ENCODE data around the gene DCAKD. TPM values are rescaled to one million over a fixed set of nuclear protein-coding genes. Genes with fewer than 3 reads are reported as not detected.
A peak's percentile ranks its signal among the peaks of the same experiment; 100 is the strongest.

Gene DCAKD
- total RNA-seq, 1 donor from 2014 or later: 31.4 TPM

DNA sequence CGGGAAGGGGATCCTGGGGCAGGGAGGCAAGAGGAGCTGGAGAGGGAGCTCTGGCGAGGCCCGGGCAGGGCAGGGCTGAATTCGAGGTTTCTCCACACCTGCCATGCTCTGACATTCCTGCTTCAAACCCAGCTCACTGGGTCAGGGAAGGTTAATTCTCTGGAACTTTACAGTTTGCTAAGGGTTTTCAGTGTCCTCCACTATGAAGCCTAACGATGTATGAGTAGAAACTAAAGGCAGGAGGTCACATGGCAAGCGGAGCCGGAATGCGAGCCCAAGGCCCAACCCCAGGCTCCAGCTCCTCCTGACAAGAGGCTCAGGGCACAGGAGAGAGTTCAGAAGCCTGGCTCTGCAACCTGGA, 29.2 kb downstream of the DCAKD start:
- Histone ChIP-seq H3K4me2 (peak overlapping the region; percentile 90), H3K27me3 (peaks cover 49% of the 10 kb centered on the region), H3K9me3 (ENCODE audit: low read depth) (no peaks in the 10 kb centered on the region), H2AFZ (replicated peaks) (no peak overlapping the region), H3K4me3 (no peak overlapping the region), H3F3A (ENCODE audit: low read depth) (peaks cover 42% of the 10 kb centered on the region), H3K79me2 (ENCODE audit: low read depth) (no peaks in the 10 kb centered on the region), H3K36me3 (no peaks in the 10 kb centered on the region), H4K20me1 (ENCODE audit: low read depth) (peaks cover 35% of the 10 kb centered on the region), H3K4me1 (peaks cover 20% of the 10 kb centered on the region), H3K27ac (no peak overlapping the region), H3K9ac (no peak overlapping the region)
- peaks cover 10% of the 10 kb centered on the region for H3K36me3 Mint-ChIP-seq
- peaks cover 27% of the 10 kb centered on the region for H3K27me3 Mint-ChIP-seq (ENCODE audit: insufficient read depth, low read depth)
- TF ChIP-seq EZH2 (IDR thresholded peaks at IDR 0.05) (no peak), EZH2phosphoT487 (IDR thresholded peaks at IDR 0.05) (no peak)
- TF ChIP-seq, protein P1, sequence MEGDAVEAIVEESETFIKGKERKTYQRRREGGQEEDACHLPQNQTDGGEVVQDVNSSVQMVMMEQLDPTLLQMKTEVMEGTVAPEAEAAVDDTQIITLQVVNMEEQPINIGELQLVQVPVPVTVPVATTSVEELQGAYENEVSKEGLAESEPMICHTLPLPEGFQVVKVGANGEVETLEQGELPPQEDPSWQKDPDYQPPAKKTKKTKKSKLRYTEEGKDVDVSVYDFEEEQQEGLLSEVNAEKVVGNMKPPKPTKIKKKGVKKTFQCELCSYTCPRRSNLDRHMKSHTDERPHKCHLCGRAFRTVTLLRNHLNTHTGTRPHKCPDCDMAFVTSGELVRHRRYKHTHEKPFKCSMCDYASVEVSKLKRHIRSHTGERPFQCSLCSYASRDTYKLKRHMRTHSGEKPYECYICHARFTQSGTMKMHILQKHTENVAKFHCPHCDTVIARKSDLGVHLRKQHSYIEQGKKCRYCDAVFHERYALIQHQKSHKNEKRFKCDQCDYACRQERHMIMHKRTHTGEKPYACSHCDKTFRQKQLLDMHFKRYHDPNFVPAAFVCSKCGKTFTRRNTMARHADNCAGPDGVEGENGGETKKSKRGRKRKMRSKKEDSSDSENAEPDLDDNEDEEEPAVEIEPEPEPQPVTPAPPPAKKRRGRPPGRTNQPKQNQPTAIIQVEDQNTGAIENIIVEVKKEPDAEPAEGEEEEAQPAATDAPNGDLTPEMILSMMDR (IDR thresholded peaks at IDR 0.05): no peak
- H3K9me3 Mint-ChIP-seq: no peaks in the 10 kb centered on the region
- no peak overlapping the region for H3K27ac Mint-ChIP-seq
- H3K4me1 Mint-ChIP-seq: peaks cover 24% of the 10 kb centered on the region
- no peak for DNase-seq (ENCODE audit: low spot score)
- H3K4me3 Mint-ChIP-seq: no peak overlapping the region

DNA sequence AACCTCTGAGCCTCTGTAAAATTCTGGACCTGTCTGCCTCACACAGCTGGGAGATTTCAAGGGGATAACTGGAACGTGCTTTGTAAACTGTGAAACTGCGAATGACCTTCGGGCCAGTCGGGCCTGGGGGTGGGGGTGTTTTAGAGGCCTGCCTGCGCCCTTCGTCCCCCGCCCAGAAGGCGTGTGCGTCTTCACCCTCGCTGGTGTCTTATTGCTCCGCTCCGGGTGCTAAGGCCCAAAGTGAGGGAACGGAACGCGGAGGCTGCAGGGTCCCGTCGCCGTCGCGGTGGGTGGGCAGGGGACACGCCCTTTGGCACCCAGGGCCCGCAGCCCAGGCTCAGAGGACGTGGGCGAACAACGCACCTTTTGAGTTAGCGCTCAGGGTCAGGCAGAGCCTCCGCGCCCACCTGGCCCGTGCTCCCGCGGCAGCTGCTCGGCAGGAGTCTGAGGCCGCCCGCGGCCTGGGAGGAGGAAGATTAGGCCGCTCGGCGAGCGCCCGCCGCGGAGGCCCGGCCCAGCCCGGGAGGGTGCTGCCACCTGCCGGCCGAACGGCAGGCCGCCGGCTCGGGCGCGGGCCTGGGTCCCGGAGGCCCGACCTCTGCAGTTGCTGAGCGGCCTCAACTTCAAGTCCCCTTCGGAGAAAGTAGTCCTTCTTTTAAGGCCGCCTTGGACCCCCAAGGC, 29.7 kb downstream of the DCAKD start:
- H3K27ac Mint-ChIP-seq: no peak overlapping the region

GRCh38 chr17:45020354-45021138, 30.9 kb downstream of the DCAKD start:
- Histone ChIP-seq H3K9ac (no peak overlapping the region), H3K27ac (no peak overlapping the region), H3K9me3 (ENCODE audit: low read depth) (no peaks in the 10 kb centered on the region), H3F3A (ENCODE audit: low read depth) (peaks cover 42% of the 10 kb centered on the region), H3K79me2 (ENCODE audit: low read depth) (no peaks in the 10 kb centered on the region), H3K4me3 (no peak overlapping the region), H4K20me1 (ENCODE audit: low read depth) (peaks cover 35% of the 10 kb centered on the region), H2AFZ (replicated peaks) (no peak overlapping the region), H3K36me3 (no peaks in the 10 kb centered on the region), H3K4me1 (peaks cover 20% of the 10 kb centered on the region), H3K27me3 (peaks cover 51% of the 10 kb centered on the region), H3K4me2 (peak overlapping the region; percentile 90)
- Mint-ChIP-seq H3K9me3 (no peaks in the 10 kb centered on the region), H3K27ac (no peak overlapping the region), H3K36me3 (peaks cover 6% of the 10 kb centered on the region), H3K27me3 (ENCODE audit: insufficient read depth, low read depth) (peaks cover 32% of the 10 kb centered on the region), H3K4me3 (peak overlapping the region; percentile 72), H3K4me1 (peaks cover 36% of the 10 kb centered on the region)
- DNase-seq (ENCODE audit: low spot score): peak; percentile 81
- TF ChIP-seq EZH2 (IDR thresholded peaks at IDR 0.05): no peak
- TF ChIP-seq EZH2phosphoT487 (IDR thresholded peaks at IDR 0.05): no peak
- TF ChIP-seq, protein P1 (IDR thresholded peaks at IDR 0.05): no peak

More for the DNA sequence above, 29.7 kb downstream of the DCAKD start:
- Histone ChIP-seq H3K4me2 (peak overlapping the region; percentile 90), H3K4me1 (peaks cover 20% of the 10 kb centered on the region), H3F3A (ENCODE audit: low read depth) (peaks cover 42% of the 10 kb centered on the region), H3K36me3 (no peaks in the 10 kb centered on the region), H2AFZ (replicated peaks) (no peak overlapping the region), H3K9ac (no peak overlapping the region), H3K27ac (no peak overlapping the region), H3K9me3 (ENCODE audit: low read depth) (no peaks in the 10 kb centered on the region), H3K79me2 (ENCODE audit: low read depth) (no peaks in the 10 kb centered on the region), H4K20me1 (ENCODE audit: low read depth) (peaks cover 35% of the 10 kb centered on the region), H3K27me3 (peaks cover 51% of the 10 kb centered on the region), H3K4me3 (peak overlapping the region; percentile 48)
- Mint-ChIP-seq H3K9me3 (no peaks in the 10 kb centered on the region), H3K36me3 (peaks cover 8% of the 10 kb centered on the region), H3K4me3 (peak overlapping the region; percentile 72), H3K27me3 (ENCODE audit: insufficient read depth, low read depth) (peaks cover 28% of the 10 kb centered on the region), H3K4me1 (peaks cover 26% of the 10 kb centered on the region)
- peak; percentile 87 for DNase-seq (ENCODE audit: low spot score)
- TF ChIP-seq, protein P1 (IDR thresholded peaks at IDR 0.05): peak; percentile 86
- peak; percentile 63 for TF ChIP-seq EZH2 (IDR thresholded peaks at IDR 0.05)
- peak; percentile 20 for TF ChIP-seq EZH2phosphoT487 (IDR thresholded peaks at IDR 0.05)
